IPS DF 19.7 (cell line): ENCODE results near the gene SDF2.
"Not testable (repeated sequence)": the region's sequence is repeated elsewhere in the genome, so short reads cannot be mapped to it uniquely, and the experiment has no call there.

Experiments
- DNase-seq: peaks from one replicate; pipeline ENCODE4 v3.0.0-alpha.2; 2013; ENCODE audit warnings: low read depth, low spot score

The SDF2 gene

GRCh38 chr17:28634206-28634865, 27.4 kb downstream of the SDF2 start:
- no peak for DNase-seq

GRCh38 chr17:28626818-28627217, 34.9 kb downstream of the SDF2 start:
- DNase-seq, result no peak

- DNase-seq, result no peak
Observed at GRCh38 chr17:28624148-28624547, 37.6 kb downstream of the SDF2 start.

- no peak for DNase-seq
Observed at GRCh38 chr17:28623696-28624095, 38.0 kb downstream of the SDF2 start.

- DNase-seq, result no peak
Observed at GRCh38 chr17:28622186-28622585, 39.5 kb downstream of the SDF2 start.

- DNase-seq, result no peak
Observed at GRCh38 chr17:28620010-28620409, 41.7 kb downstream of the SDF2 start.

GRCh38 chr17:28618464-28618863, 43.2 kb downstream of the SDF2 start:
- DNase-seq, result no peak

GRCh38 chr17:28616281-28616680, 45.4 kb downstream of the SDF2 start:
- DNase-seq, result no peak

- no peak for DNase-seq
Observed at GRCh38 chr17:28615260-28615940, 46.3 kb downstream of the SDF2 start.

- no peak for DNase-seq
Observed at GRCh38 chr17:28613931-28614381, 47.8 kb downstream of the SDF2 start, which contains the start of gene RSKR. Gene RSKR, minus strand, starts transcription at chr17:28614185. Its CDS starts 24 bp downstream, at chr17:28614161.

- no peak for DNase-seq
Observed at GRCh38 chr17:28612936-28613872, 48.5 kb downstream of the SDF2 start.

GRCh38 chr17:28612531-28612930, 49.2 kb downstream of the SDF2 start:
- no peak for DNase-seq

- DNase-seq, result no peak
Observed at GRCh38 chr17:28610376-28610775, 51.3 kb downstream of the SDF2 start.

- not testable (repeated sequence) for DNase-seq
Observed at GRCh38 chr17:28604031-28604430, 57.7 kb downstream of the SDF2 start.

- DNase-seq, result no peak
Observed at GRCh38 chr17:28599311-28600184, 62.2 kb downstream of the SDF2 start.

GRCh38 chr17:28598799-28599310, 62.9 kb downstream of the SDF2 start, which contains the start of gene SPAG5:
Gene SPAG5, minus strand, starts transcription at chr17:28599025. Its CDS starts 79 bp downstream, at chr17:28598946.
- DNase-seq, result peak; percentile 75

GRCh38 chr17:28598389-28598788, 63.3 kb downstream of the SDF2 start:
- no peak for DNase-seq
